ENCODE data around the gene NUP153.
"Not testable (repeated sequence)": the region's sequence is repeated elsewhere in the genome, so short reads cannot be mapped to it uniquely, and the experiment has no call there.

Gene NUP153

DNA sequence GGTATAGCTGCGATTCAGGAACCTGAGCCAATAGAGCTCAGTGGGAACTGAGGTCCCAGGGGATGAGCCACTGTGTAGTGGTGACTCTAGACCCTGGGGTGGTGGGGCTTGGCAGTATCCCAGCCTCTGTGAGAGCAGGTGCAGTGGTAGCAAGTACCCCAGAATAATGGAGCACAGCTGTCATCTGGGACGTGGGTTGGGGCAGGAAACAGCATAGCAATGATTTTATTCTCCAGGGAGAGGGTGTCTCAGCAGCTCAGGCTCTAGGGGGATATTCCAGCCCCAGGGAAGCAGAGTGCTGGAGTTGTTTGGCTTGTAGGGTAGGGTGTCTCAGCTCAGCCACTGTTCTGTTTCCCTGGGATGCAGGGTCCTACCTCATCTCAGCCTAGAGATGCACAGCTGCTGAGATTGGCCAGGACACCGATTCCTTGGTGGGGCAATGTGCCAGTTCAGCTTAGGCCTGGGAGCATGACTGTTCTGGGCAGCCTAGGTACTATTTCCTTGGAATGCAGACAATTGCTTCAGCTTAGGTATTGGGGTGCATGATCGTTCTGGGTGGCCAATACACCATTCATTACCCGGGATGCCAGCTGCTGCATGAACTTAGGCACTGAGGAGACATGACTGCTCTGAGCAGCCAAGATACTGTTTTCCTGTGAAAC lies 34.0 kb upstream of the NUP153 start:
- no peak for DNase-seq
- TF ChIP-seq, protein P1, sequence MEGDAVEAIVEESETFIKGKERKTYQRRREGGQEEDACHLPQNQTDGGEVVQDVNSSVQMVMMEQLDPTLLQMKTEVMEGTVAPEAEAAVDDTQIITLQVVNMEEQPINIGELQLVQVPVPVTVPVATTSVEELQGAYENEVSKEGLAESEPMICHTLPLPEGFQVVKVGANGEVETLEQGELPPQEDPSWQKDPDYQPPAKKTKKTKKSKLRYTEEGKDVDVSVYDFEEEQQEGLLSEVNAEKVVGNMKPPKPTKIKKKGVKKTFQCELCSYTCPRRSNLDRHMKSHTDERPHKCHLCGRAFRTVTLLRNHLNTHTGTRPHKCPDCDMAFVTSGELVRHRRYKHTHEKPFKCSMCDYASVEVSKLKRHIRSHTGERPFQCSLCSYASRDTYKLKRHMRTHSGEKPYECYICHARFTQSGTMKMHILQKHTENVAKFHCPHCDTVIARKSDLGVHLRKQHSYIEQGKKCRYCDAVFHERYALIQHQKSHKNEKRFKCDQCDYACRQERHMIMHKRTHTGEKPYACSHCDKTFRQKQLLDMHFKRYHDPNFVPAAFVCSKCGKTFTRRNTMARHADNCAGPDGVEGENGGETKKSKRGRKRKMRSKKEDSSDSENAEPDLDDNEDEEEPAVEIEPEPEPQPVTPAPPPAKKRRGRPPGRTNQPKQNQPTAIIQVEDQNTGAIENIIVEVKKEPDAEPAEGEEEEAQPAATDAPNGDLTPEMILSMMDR (IDR thresholded peaks at IDR 0.05; ENCODE audit: low read depth, low read length), result no peak
- no peaks in the 10 kb centered on the region for H3K36me3 ChIP-seq
- H3K9me3 ChIP-seq (ENCODE audit: severe bottlenecking), result peaks cover 22% of the 10 kb centered on the region
- no peaks in the 10 kb centered on the region for H3K27me3 ChIP-seq (ENCODE audit: insufficient read depth, low read depth, severe bottlenecking)
- no peak overlapping the region for H3K27ac ChIP-seq
- no peak overlapping the region for H3K4me3 ChIP-seq (ENCODE audit: low read depth, low read length)

DNA sequence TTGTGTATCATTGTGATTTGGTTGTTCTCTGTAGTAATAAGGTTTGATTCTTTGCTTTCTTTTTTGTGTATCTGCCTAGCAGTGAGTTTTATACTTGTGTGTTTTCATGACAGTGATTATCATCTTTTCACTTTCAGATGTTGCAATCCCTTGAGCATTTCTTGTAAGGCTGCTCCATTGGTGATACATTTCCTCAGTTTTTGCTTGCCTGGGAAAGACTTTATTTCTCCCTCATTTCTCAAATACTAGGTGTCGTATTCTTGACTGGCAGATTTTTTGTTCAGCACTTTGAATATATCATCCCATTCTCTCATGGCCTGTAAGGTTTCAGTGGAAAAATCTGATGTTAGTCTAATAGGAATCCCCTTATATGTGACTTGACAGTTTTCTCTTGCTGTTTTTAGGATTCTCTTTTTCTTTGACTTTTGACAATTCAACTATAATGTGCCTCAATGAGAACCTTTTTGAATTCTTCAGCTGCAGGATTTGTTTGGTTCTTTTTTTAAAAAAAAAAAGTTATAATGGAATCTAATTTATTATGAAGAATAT lies 31.1 kb upstream of the NUP153 start:
- Histone ChIP-seq H3K27me3 (ENCODE audit: insufficient read depth, low read depth, severe bottlenecking) (no peaks in the 10 kb centered on the region), H3K9me3 (ENCODE audit: severe bottlenecking) (peaks cover 13% of the 10 kb centered on the region), H3K27ac (no peak overlapping the region), H3K4me3 (ENCODE audit: low read depth, low read length) (no peak overlapping the region), H3K36me3 (no peaks in the 10 kb centered on the region)
- TF ChIP-seq, protein P1 (IDR thresholded peaks at IDR 0.05; ENCODE audit: low read depth, low read length), result no peak
- DNase-seq, result no peak

DNA sequence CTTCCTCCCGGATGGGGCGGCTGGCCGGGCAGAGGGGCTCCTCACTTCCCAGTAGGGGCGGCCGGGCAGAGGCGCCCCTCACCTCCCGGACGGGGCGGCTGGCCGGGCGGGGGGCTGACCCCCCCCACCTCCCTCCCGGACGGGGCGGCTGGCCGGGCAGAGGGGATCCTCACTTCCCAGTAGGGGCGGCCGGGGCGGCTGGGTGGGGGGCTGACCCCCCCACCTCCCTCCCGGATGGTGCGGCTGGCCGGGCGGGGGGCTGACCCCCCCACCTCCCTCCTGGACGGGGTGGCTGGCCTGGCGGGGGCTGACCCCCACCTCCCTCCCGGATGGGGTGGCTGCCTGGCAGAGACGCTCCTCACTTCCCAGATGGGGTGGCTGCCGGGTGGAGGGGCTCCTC lies 28.6 kb upstream of the NUP153 start:
- H3K27me3 ChIP-seq (ENCODE audit: insufficient read depth, low read depth, severe bottlenecking); H3K36me3 ChIP-seq; DNase-seq; H3K27ac ChIP-seq; H3K4me3 ChIP-seq (ENCODE audit: low read depth, low read length): not testable (repeated sequence)
- peaks cover 13% of the 10 kb centered on the region for H3K9me3 ChIP-seq (ENCODE audit: severe bottlenecking)

DNA sequence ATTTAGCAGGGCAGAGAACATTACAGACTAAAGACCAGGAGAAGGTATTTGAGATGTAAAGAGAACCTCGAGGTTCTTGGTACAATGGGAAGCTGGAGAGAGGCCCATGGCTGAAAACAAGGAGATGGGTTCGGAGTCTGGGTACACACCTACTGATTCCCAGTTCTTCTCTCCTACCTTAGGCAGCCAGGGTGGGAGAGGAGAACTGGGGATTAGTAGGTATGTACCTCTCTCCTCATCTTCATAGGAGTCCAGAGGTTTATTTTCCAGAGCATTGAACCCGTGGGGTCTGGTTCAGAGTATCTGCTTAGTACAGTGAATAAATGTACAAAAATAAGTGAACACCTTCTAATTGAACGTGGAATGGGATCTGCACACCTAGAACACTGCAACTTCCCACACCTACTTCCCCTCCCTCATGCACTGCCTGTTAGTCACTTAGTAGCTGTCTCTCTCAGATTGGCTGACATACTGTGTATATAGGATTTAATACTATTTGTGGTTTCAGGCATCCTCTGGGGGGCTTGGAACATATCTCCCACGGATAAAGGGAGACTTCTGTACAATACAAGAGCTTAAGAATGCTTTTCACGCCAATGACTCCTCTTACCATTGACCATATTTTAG lies 23.5 kb upstream of the NUP153 start:
- Histone ChIP-seq H3K9me3 (ENCODE audit: severe bottlenecking) (no peaks in the 10 kb centered on the region), H3K27me3 (ENCODE audit: insufficient read depth, low read depth, severe bottlenecking) (no peaks in the 10 kb centered on the region), H3K36me3 (no peaks in the 10 kb centered on the region), H3K4me3 (ENCODE audit: low read depth, low read length) (no peak overlapping the region), H3K27ac (no peak overlapping the region)
- TF ChIP-seq, protein P1 (IDR thresholded peaks at IDR 0.05; ENCODE audit: low read depth, low read length), result no peak
- DNase-seq, result no peak

DNA sequence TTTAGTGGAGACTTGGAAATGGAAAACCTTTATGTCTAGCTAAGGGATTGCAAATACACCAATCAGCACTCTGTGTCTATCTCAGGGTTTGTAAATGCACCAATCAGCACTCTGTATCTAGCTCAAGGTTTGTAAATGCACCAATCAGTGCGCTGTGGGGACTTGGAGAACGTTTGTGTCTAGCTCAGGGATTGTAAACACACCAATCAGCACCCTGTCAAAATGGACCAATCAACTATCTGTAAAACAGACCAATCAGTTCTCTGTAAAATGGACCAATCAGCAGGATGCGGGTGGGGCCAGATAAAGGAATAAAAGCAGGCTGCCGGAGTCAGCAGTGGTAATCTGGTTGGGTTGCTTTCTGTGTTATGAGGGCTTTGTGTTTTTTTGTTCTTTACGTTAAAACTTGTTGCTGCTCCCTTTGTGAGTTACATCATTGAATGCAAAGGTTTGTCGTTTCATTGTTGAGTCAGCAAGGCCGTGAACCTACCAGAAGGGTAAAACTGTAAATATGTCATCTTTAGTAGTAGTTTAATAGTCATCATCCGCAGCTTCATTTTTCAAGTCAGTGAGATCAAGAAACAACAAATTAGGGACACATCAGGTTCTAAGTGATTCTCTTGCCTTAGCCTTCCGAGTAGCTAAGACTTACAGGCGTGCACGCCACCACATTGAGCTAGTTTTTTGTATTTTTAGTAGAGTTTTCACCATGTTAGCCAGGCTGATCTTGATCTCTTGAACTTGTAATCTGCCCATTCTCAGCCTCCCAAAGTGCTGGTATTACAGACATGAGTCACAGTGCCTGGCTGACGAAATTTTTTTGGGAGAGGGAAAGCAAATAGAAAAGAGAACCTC lies 22.7 kb upstream of the NUP153 start:
- TF ChIP-seq, protein P1 (IDR thresholded peaks at IDR 0.05; ENCODE audit: low read depth, low read length), result no peak
- H3K36me3 ChIP-seq, result no peaks in the 10 kb centered on the region
- no peaks in the 10 kb centered on the region for H3K9me3 ChIP-seq (ENCODE audit: severe bottlenecking)
- no peaks in the 10 kb centered on the region for H3K27me3 ChIP-seq (ENCODE audit: insufficient read depth, low read depth, severe bottlenecking)
- H3K27ac ChIP-seq, result no peak overlapping the region
- no peak overlapping the region for H3K4me3 ChIP-seq (ENCODE audit: low read depth, low read length)
- no peak for DNase-seq
